ENCODE measurements around the gene RAB3GAP2. TPM values are rescaled to one million over a fixed set of nuclear protein-coding genes. Genes with fewer than 3 reads are reported as not detected.

Gene RAB3GAP2
- total RNA-seq, 3 donors from 2014 or later (not counting 1 experiment from before 2014, with no cell fraction given) = 47.3 to 52.7 (median 51.5) TPM

GRCh38 chr1:220198186-220199005, 73.9 kb downstream of the RAB3GAP2 start:
- no peaks in the 10 kb centered on the region for H3K4me1 ChIP-seq (ENCODE audit: control insufficient read depth, insufficient read depth, low read length)
- ATAC-seq = no peak
- H3K27me3 ChIP-seq (ENCODE audit: control insufficient read depth, insufficient read depth, low read length) = no peaks in the 10 kb centered on the region
- H3K4me3 Mint-ChIP-seq = no peak overlapping the region
- H3K9me3 ChIP-seq (ENCODE audit: control insufficient read depth, insufficient read depth, low read length) = no peaks in the 10 kb centered on the region
- 100% methylated on average over 2 of the region's 5 CpGs for WGBS (ENCODE audit: insufficient coverage)
- H3K36me3 ChIP-seq (ENCODE audit: control insufficient read depth, insufficient read depth, low read length) = peaks cover 57% of the 10 kb centered on the region
- peaks cover 6% of the 10 kb centered on the region for H3K36me3 Mint-ChIP-seq
- H3K9me3 Mint-ChIP-seq = no peaks in the 10 kb centered on the region
- no peaks in the 10 kb centered on the region for H3K4me1 Mint-ChIP-seq
- H3K27ac ChIP-seq (ENCODE audit: low read length) = no peak overlapping the region
- no peak overlapping the region for H3K4me3 ChIP-seq (ENCODE audit: low read length)
- no peak overlapping the region for H3K27ac Mint-ChIP-seq
- intact Hi-C loops (cut with micrococcal nuclease) = no loop called here
- no peak for DNase-seq
- TF ChIP-seq CTCF (IDR thresholded peaks at IDR 0.05) = no peak
- H3K27me3 Mint-ChIP-seq (ENCODE audit: low read depth in 2 of 2) = no peaks in the 10 kb centered on the region

- no peak overlapping the region for H3K27ac ChIP-seq (ENCODE audit: low read length)
- Mint-ChIP-seq H3K27me3 (ENCODE audit: low read depth in 2 of 2) (no peaks in the 10 kb centered on the region), H3K9me3 (no peaks in the 10 kb centered on the region), H3K27ac (no peak overlapping the region), H3K36me3 (peaks cover 7% of the 10 kb centered on the region), H3K4me3 (no peak overlapping the region), H3K4me1 (no peaks in the 10 kb centered on the region)
- no peaks in the 10 kb centered on the region for H3K27me3 ChIP-seq (ENCODE audit: control insufficient read depth, insufficient read depth, low read length)
- DNase-seq = no peak
- H3K4me1 ChIP-seq (ENCODE audit: control insufficient read depth, insufficient read depth, low read length) = no peaks in the 10 kb centered on the region
- peaks cover 65% of the 10 kb centered on the region for H3K36me3 ChIP-seq (ENCODE audit: control insufficient read depth, insufficient read depth, low read length)
- TF ChIP-seq CTCF (IDR thresholded peaks at IDR 0.05) = no peak
- no peaks in the 10 kb centered on the region for H3K9me3 ChIP-seq (ENCODE audit: control insufficient read depth, insufficient read depth, low read length)
- intact Hi-C loops (cut with micrococcal nuclease) = no loop called here
- no peak overlapping the region for H3K4me3 ChIP-seq (ENCODE audit: low read length)
- ATAC-seq = no peak
Observed at GRCh38 chr1:220195701-220196100, 76.6 kb downstream of the RAB3GAP2 start.

GRCh38 chr1:220189750-220190347, 82.4 kb downstream of the RAB3GAP2 start:
- no CpG with 5 or more reads among the region's 1 CpG for WGBS (ENCODE audit: insufficient coverage)
- peak; percentile 42 for TF ChIP-seq CTCF (IDR thresholded peaks at IDR 0.05)
- H3K4me3 ChIP-seq (ENCODE audit: low read length) = no peak overlapping the region
- Mint-ChIP-seq H3K36me3 (peaks cover 18% of the 10 kb centered on the region), H3K27ac (no peak overlapping the region), H3K4me3 (no peak overlapping the region), H3K27me3 (ENCODE audit: low read depth in 2 of 2) (no peaks in the 10 kb centered on the region), H3K4me1 (no peaks in the 10 kb centered on the region), H3K9me3 (no peaks in the 10 kb centered on the region)
- ATAC-seq (no peak), DNase-seq (peak in 1 of 2 donors; percentile 36)
- H3K9me3 ChIP-seq (ENCODE audit: control insufficient read depth, insufficient read depth, low read length) = no peaks in the 10 kb centered on the region
- intact Hi-C loops (cut with micrococcal nuclease) = no loop called here
- H3K27ac ChIP-seq (ENCODE audit: low read length) = no peak overlapping the region
- peaks cover 82% of the 10 kb centered on the region for H3K36me3 ChIP-seq (ENCODE audit: control insufficient read depth, insufficient read depth, low read length)
- H3K4me1 ChIP-seq (ENCODE audit: control insufficient read depth, insufficient read depth, low read length) = no peaks in the 10 kb centered on the region
- H3K27me3 ChIP-seq (ENCODE audit: control insufficient read depth, insufficient read depth, low read length) = no peaks in the 10 kb centered on the region
